OCI-LY3 (cell line): ENCODE measurements around the gene CTRL.

Experiments
- H2AFZ ChIP-seq: fragments of 200-600, 300-600 bp; shearing (Covaris generic); 2 replicates; pipeline ENCODE4 v1.6.0; 2014; ENCODE audit warnings: antibody characterized with exemption, low read depth, low read length
- H3K27ac ChIP-seq: fragments of 200-600, 300-600 bp; sonication (generic); 2 replicates; pipeline ENCODE4 v1.5.1; 2014; ENCODE audit warnings: mild to moderate bottlenecking, low read length, moderate library complexity, mixed read lengths
- H3K27me3 ChIP-seq: fragments of 200-600, 300-600 bp; sonication (generic); 2 replicates; pipeline ENCODE4 v1.6.1; 2014; ENCODE audit warnings: low read depth, low read length, mixed read lengths
- H3K36me3 ChIP-seq: fragments of 200-600, 300-600 bp; sonication (generic); replicated peaks from 2 replicates; pipeline ENCODE3; 2014; ENCODE audit warnings: low read depth, low read length, mixed read lengths
- H3K4me1 ChIP-seq: fragments of 300-600, 200-600 bp; sonication (generic); 2 replicates; pipeline ENCODE4 v1.6.1; 2014; ENCODE audit warnings: low read length, mixed read lengths
- H3K4me2 ChIP-seq: fragments of 200-600, 300-600 bp; sonication (generic); 2 replicates; pipeline ENCODE4 v1.6.1; 2014; ENCODE audit warnings: low read length, mixed read lengths
- H3K4me3 ChIP-seq: fragments of 300-600, 200-600 bp; sonication (generic); 2 replicates; pipeline ENCODE4 v1.5.1; 2014; ENCODE audit warnings: antibody characterized with exemption, mild to moderate bottlenecking, low read length, moderate library complexity
- H3K79me2 ChIP-seq: fragments of 300-600, 200-600 bp; shearing (Covaris generic); 2 replicates; pipeline ENCODE4 v1.6.1; 2014; ENCODE audit warnings: mild to moderate bottlenecking, low read length, mixed read lengths
- H3K9ac ChIP-seq: fragments of 300-600, 200-600 bp; shearing (Covaris generic); 2 replicates; pipeline ENCODE4 v1.6.0; 2014; ENCODE audit warnings: mild to moderate bottlenecking, low read length, moderate library complexity
- H3K9me3 ChIP-seq: fragments of 200-600, 300-600 bp; shearing (Covaris generic); 2 replicates; pipeline ENCODE4 v1.6.1; 2014; ENCODE audit warnings: low read length, mixed read lengths; ENCODE audit not compliant: insufficient read depth
- H4K20me1 ChIP-seq: fragments of 200-600, 300-600 bp; sonication (generic); 2 replicates; pipeline ENCODE4 v1.6.1; 2016; ENCODE audit warnings: low read length, mixed read lengths; ENCODE audit not compliant: insufficient read depth
- CTCF ChIP-seq: fragments of 200-600, 300-600 bp; sonication (generic); IDR thresholded peaks from 2 replicates; pipeline ENCODE4 v1.5.1; 2014; ENCODE audit warnings: antibody characterized with exemption, low read length, low read depth
- EZH2phosphoT487 ChIP-seq: fragments of 200-600 bp; shearing (Covaris generic); IDR thresholded peaks from 2 replicates; pipeline ENCODE4 v1.6.1; 2018; ENCODE audit warnings: antibody characterized with exemption, mixed run types, low read depth

Gene CTRL

GRCh38 chr16:67942510-67943255 is 11.0 kb upstream of the CTRL start:
- Histone ChIP-seq H3K27me3 (no peaks in the 10 kb centered on the region), H3K4me1 (no peaks in the 10 kb centered on the region), H4K20me1 (peaks cover 18% of the 10 kb centered on the region; the same call in 1 of the 2 replicates), H3K36me3 (peaks cover 34% of the 10 kb centered on the region), H3K9ac (no peak overlapping the region), H3K4me3 (no peak overlapping the region), H3K79me2 (peaks cover 10% of the 10 kb centered on the region), H3K9me3 (no peaks in the 10 kb centered on the region), H2AFZ (no peak overlapping the region), H3K4me2 (no peak overlapping the region), H3K27ac (no peak overlapping the region)
- no peak for TF ChIP-seq CTCF
- TF ChIP-seq EZH2phosphoT487, result no peak

- peaks cover 35% of the 10 kb centered on the region for H3K36me3 ChIP-seq
Measured at GRCh38 chr16:67942200-67942509, 10.5 kb upstream of the CTRL start.

GRCh38 chr16:67941469-67942199 is 10.0 kb upstream of the CTRL start:
- Histone ChIP-seq H3K27me3 (no peaks in the 10 kb centered on the region), H4K20me1 (peaks cover 18% of the 10 kb centered on the region; the same call in 1 of the 2 replicates), H3K79me2 (peaks cover 19% of the 10 kb centered on the region), H3K4me1 (peaks cover 8% of the 10 kb centered on the region), H3K27ac (no peak overlapping the region), H3K9ac (no peak overlapping the region), H3K4me2 (no peak overlapping the region), H2AFZ (no peak overlapping the region), H3K4me3 (no peak overlapping the region), H3K36me3 (peaks cover 35% of the 10 kb centered on the region), H3K9me3 (no peaks in the 10 kb centered on the region)
- no peak for TF ChIP-seq CTCF
- no peak for TF ChIP-seq EZH2phosphoT487

More at GRCh38 chr16:67942200-67942509, 10.5 kb upstream of the CTRL start:
- TF ChIP-seq EZH2phosphoT487, result no peak
- TF ChIP-seq CTCF, result peak; percentile 74
- H3K4me1 ChIP-seq, result peaks cover 5% of the 10 kb centered on the region
- H3K4me3 ChIP-seq, result no peak overlapping the region
- no peak overlapping the region for H3K27ac ChIP-seq
- H4K20me1 ChIP-seq, result peaks cover 18% of the 10 kb centered on the region; the same call in 1 of the 2 replicates
- no peak overlapping the region for H3K4me2 ChIP-seq
- H3K9ac ChIP-seq, result no peak overlapping the region
- H3K79me2 ChIP-seq, result peaks cover 15% of the 10 kb centered on the region
- H3K27me3 ChIP-seq, result no peaks in the 10 kb centered on the region
- no peak overlapping the region for H2AFZ ChIP-seq
- H3K9me3 ChIP-seq, result no peaks in the 10 kb centered on the region

- no peak overlapping the region for H3K4me2 ChIP-seq
- peaks cover 32% of the 10 kb centered on the region for H3K36me3 ChIP-seq
- H3K4me3 ChIP-seq, result no peak overlapping the region
- H3K27me3 ChIP-seq, result no peaks in the 10 kb centered on the region
- no peak overlapping the region for H3K27ac ChIP-seq
- peaks cover 8% of the 10 kb centered on the region for H3K4me1 ChIP-seq
- H3K9me3 ChIP-seq, result no peaks in the 10 kb centered on the region
- H4K20me1 ChIP-seq, result peaks cover 18% of the 10 kb centered on the region; the same call in 1 of the 2 replicates
- no peak overlapping the region for H2AFZ ChIP-seq
- no peak overlapping the region for H3K9ac ChIP-seq
- no peak for TF ChIP-seq EZH2phosphoT487
- TF ChIP-seq CTCF, result no peak
- H3K79me2 ChIP-seq, result peaks cover 29% of the 10 kb centered on the region
Measured at GRCh38 chr16:67940446-67941089, 8.9 kb upstream of the CTRL start.
